GM19043 (cell line): ENCODE measurements around the gene IMMP2L.

ENCODE experiments used
- ATAC-seq: cut with Tn5 transposase; IDR thresholded peaks from one replicate; pipeline ENCODE4 v1.9.1; 2021; ENCODE audit warnings: low read depth; ENCODE audit not compliant: unreplicated experiment

Gene IMMP2L

DNA sequence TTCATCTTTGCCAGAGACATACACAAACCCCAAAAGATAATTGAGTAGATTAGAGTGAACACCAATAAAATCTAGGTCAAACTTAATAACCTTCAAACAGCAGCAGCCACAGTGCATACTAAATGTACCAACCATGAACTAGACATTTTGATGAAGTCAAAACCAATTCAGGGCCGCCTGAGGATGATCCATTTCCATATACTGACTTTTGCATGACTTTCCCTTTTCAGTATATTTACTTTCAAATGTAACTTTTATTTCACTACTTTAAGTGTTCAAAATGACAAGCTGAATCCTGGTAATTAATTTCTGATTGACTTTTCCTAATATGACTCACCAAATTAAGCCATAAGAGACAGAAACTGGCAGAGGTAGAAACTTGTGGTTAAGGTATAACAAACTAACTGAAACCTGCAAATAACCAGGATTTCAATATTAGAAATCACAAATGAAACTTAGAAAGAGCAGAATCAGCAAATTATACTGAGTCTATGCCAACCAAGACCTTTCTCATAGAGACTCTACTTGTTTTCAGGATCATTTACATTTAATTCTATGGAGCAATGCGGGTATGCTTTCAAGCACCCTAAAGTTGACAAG is 643.2 kb downstream of the IMMP2L start:
- peak; percentile 66 for ATAC-seq

DNA sequence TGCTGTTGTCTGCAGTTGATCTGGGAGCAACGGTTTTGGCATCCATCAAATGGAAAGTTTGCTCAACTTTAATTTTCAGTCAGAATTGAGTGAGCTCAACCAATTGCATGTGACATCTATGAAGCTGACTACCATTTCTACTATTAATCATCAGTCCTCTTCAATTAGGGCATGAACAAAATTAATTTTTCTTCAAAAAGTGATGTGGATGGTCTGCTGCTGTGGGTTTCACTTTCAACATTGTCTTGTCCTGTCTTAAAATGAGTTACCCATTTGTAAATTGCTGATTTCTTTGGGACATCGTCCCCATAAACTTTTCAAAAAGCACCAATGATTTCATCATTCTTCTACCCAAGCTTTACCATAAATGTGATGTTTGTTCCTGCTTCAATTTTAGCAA is 648.0 kb downstream of the IMMP2L start:
- ATAC-seq: no peak

DNA sequence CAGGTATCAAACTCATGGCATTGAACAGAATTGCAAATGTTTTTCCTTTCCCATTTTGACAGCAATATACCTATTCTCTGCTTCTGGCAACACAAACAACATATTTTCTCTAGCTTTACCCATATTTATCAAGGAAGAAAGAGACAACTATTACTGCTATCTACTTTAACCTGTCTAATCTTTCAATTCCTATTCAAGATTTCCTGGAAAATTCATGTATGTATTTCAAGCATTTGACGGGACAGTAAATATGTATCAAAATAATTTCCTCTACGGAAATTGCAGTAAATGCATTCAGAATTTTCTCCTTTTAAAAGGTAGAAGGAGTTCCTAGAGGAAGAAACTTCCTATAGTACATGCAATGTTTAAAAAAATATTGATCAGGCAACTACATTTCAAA is 650.7 kb downstream of the IMMP2L start:
- ATAC-seq: no peak

DNA sequence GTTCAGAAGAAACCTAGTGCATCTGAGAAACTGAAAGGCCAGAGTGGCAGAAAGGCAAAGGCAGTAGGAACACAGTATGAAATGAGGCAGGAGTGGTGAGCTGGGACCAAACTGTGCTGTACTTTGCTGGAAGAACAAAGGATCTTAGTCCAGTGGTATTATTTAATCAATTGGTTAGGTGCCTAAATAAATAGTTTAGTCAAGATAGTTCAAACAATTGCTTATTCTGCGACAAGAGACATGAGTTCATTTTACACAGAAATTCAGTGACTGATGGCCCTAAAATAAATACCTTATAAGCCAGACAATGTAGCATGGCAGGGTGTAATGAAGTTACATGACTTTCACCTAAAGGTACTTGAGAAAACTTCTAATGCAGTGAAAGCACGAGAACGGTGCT is 653.2 kb downstream of the IMMP2L start:
- no peak for ATAC-seq

DNA sequence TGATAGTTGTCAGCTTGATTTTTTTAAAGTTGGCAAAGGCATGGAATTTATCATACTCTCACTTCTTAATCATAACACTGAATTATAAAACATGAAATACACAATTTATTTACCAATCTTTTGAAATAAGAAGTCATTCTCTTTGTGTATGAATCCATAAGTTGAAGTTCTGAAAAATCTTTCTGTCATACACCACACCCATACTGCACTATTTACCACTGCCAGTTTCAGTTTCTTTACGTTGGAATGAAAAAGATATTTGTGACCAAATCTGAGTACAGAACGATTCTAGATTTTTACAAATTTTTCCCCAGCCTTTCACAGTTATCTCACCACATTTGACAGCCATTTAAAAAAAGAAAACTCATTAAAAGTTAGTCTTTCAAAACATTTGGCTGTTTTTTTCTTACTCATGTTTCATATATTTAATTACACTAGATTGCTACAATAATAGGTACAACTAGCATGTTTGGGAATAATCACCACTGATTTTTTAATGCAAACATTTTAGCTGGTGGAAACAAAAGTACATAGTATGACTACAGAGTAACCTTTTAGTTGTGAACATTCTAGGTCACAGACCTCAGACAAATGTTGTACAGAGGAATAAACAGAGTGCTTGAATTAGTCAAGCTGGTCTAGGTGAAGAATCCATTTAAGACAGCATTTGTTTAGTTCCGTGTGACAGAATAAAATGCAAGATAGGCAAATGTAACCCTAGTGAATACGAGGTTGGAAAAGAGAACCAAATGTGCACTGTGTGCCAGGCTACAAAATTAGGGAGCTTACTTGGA is 656.3 kb downstream of the IMMP2L start:
- no peak for ATAC-seq

DNA sequence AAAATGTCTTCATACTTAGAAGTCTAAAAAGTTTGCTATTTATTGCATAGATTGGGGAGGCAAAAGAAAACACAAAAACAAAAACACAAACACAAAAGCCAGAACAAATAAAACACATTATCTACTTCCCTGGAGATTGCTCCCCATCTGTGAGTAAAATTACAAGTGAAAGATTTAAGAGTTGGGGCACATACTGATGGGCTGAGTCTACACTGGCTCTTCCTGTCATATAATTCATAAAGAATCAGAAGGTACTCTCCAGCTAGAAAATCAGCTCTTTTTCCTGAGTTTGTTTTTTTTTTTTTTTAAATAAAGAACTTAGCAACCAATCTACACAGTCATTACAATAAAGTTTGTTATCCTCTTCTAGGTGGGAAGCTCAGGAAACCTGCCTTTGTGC is 663.8 kb downstream of the IMMP2L start:
- ATAC-seq: no peak

DNA sequence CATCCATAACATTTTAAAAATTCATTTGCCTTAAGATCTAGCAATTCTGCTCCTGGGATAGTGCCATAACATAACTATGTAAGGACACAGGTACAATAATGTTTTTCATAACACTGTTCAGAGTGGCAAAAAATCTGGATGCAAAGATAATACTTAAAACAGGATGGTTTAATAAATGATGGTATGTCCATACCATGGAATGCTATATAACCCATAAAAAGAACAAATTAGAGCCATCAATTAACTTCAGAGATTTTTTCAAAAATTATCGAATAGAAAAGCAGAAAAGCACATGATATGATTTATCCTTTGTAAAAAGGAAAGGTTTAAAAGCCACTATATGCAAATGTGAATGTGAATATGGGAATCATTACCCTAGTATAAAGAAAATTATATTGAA is 664.8 kb downstream of the IMMP2L start:
- ATAC-seq: no peak

DNA sequence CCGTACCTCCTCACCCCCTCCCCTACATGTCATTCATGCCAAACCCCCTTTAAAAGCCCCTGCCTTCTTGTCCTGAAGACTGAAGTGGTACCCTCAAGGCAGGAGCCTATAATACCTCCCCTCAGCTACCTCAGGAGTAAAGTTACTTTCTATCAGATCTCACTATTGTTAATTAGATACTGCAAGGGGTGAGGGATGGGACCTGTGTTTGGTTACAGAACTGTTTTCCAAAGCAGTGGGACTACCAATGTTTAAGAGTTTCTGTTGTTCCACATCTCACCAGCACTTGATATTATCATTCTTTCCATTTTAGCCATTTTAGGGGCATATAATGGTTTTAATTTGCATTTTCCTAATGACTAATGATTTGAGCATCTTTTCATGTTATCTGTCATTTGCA is 668.2 kb downstream of the IMMP2L start:
- no peak for ATAC-seq

DNA sequence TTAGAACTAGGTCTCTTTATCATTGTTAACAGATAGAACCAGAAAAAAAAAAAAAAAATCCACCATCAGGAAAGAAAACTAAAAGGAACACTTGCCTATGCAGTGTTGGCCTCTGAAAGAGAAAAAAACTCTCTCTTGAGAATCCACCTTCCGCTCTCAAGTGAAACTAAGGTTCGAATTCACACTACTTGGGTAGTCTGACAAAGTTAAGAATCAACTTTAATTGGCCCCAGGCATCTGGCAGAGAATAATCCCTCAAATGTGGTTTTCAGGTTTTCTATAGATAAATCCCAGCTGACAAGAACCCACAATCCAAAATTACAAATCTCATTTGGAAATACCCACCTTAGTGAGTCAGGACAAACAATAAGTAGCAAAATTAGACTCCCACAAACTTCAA is 671.1 kb downstream of the IMMP2L start:
- no peak for ATAC-seq

DNA sequence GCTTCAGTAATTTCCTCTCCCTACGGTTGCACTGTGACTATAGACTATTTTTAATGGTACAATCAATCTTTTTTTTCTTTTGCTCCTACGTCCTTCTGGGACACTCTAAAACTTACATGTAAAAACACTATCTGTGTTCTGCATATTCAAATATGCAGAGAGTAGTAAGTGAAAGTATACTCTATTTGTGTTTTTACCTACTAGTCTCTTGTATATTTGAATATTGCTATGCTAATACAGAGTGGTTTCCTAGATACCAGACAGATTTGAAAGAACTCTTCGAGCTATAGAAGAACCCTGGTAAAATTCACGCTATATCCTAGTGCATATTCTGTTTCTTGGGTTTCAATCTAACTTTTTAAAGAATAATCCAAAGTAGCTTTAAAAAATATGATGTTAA is 672.2 kb downstream of the IMMP2L start:
- no peak for ATAC-seq

DNA sequence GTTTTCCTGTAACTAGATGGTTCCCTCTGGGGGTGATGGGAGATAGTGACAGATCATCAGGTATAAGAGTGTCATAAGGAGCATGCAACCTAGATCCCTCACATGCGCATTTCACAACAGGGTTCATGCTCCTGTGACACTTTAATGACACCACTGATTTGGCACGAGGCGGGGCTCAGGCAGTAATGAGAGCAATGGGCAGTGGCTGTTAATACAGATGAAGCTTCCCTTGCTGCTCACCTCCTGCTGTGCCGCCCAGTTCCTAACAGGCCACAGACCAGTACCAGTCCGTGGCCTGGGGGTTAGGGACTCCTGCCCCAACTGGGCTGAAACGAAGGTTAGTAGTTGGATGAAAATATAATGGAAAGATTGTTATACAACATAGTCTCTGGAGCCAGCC is 673.0 kb downstream of the IMMP2L start:
- no peak for ATAC-seq

DNA sequence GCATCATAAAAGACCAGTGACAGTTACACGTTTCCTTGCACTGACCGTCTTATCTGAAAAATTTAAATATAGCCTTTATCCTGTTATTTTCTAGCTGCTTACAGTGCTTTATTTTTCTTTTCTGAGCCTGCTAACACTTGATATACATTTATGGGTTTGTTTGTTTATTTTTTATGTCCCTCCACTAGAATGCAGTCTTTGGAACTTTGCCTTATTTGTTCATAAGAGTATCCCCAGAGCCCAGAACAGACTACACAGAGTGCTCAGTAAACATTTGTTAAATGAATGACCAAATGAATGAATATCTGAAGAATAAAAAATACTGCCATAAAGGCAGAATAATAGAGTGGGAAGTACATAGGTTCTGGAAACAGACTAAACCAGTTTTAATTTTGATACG is 673.7 kb downstream of the IMMP2L start:
- no peak for ATAC-seq

DNA sequence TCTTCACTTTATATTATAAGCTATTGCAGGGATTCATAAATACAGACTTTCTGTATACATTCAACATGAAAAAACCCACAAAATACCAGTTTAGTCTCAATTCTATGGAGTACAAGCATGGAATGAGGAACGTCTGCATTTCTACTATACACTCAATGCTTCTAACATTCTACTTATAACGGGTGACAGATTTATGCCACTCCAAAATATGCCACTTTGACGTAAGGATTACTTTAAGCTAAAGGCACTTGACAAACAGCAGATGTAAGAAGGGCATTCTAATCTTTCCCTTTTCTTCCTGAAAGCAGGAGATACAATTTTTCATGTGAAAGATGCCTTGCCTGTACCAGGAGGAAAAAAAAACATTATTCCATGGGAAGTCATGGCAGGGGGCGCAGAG is 676.8 kb downstream of the IMMP2L start:
- ATAC-seq: no peak

DNA sequence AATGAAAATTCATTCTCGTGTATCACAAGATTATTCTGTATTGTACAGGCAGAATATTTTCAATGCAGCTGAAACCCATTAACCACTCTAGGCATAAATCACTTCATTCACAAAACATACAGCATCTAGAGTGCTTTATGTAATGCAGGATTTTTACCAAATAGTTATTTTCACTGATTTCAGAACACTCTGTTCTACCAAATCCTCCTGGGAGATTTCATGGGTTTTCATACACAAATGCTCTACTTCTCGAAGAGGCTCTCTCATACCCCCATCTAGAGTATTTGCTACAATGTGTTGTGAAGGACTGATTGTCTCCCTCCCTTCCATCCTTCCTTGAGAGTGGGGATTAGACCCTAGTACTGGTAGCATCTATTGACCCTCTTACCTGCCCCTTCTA is 680.6 kb downstream of the IMMP2L start:
- no peak for ATAC-seq

DNA sequence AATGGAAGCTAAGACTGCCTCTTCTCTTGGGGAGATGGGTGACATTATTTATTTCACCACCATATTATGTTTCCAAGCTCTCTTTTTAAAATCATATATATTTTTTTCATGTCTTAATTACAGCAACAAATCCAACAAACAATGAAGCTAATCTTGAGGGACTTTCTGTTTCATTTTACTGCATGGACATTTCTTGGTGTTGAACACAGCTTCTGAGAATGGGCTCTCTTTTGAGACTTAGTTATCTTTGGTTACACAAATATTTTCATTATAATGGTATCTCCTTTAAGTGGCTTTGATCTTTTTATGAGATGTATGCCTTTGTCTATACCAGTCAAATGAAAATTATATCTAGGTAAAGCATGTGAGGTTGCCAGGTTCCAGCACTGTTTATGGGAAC is 681.3 kb downstream of the IMMP2L start:
- no peak for ATAC-seq

DNA sequence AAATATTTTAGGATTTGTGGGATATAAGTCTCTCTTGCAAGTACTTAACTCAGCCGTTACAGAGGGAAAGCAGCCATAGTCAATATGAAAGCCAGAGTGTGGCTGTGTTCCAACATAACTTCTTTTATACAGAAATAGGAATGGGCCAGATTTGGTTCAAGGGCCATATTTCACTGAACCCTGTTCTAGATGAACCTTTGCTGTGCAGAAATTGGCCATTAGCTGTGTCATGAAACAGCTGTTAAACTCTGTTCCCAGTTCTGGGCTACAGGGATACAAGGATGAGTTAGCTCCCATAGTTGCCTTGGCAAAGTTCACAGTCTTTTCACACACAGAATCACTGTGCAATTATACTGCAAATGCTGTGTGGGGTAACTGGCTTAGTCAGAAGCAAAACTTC is 685.3 kb downstream of the IMMP2L start:
- ATAC-seq: no peak

DNA sequence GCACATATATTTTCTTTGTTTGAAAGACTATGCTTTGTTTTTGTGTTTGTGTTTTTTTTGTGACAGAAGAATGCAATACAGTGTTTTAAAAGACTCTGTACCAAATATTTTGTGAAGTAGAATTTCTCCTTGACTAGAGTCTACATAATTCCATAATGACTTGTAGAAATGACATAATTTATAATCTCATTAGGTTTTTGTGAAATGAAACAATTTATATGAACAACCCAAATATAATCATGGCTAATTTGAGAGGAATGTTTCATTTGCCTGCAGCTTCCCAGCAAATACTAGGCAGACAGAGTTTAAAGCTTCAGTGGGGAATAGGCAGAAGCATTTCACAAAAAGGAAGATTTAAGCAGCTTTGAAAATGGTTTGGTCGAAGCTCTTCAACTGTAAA is 686.9 kb downstream of the IMMP2L start:
- no peak for ATAC-seq

DNA sequence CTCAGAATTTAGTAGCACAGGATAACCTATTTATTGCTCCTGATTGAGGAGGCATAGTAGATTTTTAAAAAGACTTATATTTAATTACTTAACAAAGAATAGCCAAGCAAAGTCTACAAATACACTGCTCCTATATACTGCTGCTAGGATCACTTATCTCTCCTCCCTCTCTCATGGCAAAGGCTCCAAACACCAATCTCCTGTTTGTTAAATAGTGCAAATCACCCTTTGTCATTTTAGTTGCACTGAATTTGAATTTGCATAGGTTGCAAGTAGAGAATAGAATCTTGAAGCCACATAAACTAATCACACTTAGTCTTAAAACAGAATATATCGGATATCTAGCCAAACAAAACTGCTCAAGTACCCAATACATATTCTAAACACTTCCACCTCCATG is 690.4 kb downstream of the IMMP2L start:
- ATAC-seq: no peak

DNA sequence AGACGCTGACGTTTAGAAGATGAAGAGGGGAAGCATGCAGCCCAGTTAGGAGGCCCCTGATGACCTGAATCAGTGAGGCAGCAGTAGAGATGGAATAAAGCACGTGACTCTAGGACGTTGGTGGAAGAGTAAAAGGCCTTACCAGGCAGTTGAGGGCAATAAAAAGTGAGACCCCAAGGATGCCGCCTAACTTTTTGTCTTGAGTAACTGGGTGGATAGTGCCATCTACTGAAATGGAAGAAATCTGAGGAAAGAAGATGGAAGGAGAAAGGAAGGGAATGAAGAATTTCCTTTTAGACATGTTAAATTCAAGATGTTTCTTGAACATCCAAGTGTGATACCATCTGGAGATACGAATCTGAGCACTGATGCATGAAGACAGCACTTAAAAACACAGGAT is 691.4 kb downstream of the IMMP2L start:
- ATAC-seq: no peak

DNA sequence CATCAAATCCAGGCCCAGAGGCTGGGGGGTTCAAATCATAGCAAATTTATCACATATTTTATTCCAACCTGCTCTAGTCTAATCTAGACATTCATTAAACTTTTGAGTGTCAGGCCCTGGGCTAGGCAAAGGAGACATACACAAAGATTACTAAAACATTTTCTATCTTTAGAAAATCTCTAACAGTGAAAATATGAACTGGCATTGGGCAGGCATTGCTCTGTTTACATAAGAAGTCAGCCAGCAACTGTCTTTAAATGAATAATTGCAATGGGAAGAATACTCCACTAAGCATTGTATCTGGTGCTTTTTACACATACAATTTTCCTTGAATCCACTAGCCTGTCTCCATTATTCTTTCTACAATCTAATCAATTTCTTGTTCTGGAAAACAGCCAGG is 693.8 kb downstream of the IMMP2L start:
- ATAC-seq: no peak

DNA sequence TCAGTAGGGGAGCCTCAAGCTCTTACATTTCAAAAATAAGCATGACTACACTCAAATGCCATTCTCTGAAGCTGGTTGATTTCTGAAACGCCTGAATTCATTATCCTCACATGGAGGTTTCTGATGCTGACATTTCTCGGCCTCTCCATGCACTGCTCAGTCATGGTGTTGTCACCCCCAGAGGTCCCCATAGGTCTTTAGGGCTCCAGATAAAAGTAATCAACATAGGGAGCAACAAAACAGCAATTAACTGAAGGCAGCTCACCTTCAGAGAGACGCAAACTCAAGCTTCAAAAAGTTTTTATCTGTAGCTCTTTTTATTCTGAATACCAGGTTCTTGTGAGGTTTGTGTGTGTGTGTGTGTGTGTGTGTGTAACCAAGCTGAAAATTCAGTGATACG is 694.5 kb downstream of the IMMP2L start:
- ATAC-seq: no peak

DNA sequence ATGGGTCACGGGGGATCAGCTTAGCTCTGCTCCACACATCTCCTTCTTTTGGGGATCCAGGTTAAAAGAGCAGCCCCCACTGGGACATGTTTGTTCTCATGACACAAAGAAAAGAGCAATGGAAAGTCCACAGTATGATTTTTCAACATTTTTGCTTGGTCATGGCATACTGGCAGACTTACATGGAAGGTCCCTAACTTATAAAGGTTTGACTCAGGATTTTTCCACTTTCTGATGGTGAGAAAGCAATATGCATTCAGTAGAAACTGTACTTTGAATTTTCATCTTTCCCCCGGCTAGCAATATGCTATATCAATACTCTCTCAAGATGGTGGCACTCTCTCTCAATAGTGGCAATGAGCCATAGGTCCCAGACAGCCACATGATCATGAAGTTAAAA is 699.0 kb downstream of the IMMP2L start:
- ATAC-seq: no peak

DNA sequence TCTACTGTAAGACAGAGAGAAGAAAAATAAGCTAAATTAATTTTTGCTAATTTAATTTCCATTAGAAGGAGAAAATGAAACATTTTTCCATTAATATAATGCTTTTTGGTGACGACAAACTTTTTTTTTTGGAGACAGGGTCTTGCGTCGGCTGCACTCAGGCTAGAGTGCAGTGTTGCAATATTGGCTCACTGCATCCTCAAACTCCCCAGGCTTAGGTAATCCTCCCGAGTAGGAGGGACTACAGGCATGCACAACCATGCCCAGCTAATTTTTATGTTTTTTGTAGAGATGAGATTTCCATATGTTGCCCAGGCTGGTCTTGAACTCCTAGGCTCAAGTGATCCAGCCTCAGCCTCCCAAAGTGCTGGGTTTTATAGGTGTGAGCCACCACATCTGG is 701.1 kb downstream of the IMMP2L start:
- ATAC-seq: no peak
